PC-3 (cell line): ENCODE measurements around the gene MEPE. TPM values are rescaled to one million over a fixed set of nuclear protein-coding genes. Genes with fewer than 3 reads are reported as not detected.

Experiments
- ATAC-seq: fragments of 200-7000 bp; cut with Tn5 transposase; 2 replicates; pipeline ENCODE4 v1.9.1; 2020; ENCODE audit warnings: mild to moderate bottlenecking, moderate library complexity
- BruUV-seq: library from RNA; stranded (reverse); fragments of 400-500 nt; replicated peaks from 2 replicates; lab custom pipeline; 2021; lab: Mats Ljungman, UMichigan
- CTCF ChIA-PET: fragments of 300-600 bp; sonication (Branson Sonifier 250); formaldehyde crosslinking; loops from one replicate; lab custom pipeline; 2022; ENCODE audit warnings: antibody characterized with exemption; lab: Charles Lee
- POLR2A ChIA-PET: fragments of 300-600 bp; sonication (Branson Sonifier 250); formaldehyde crosslinking; loops from one replicate; lab custom pipeline; 2022; ENCODE audit warnings: antibody characterized with exemption; ENCODE audit not compliant: unreplicated experiment; lab: Charles Lee
- DNase-seq: peaks from one replicate; pipeline ENCODE4 v3.0.0-alpha.2; 2015
- H2AFZ ChIP-seq: fragments of 300-600 bp; sonication (generic); 2 replicates; pipeline ENCODE4 v1.6.0; 2016; ENCODE audit warnings: antibody characterized with exemption, low read length
- H3F3A ChIP-seq: fragments of 300-600 bp; sonication (generic); one replicate; pipeline ENCODE4 v1.6.0; 2017; ENCODE audit warnings: antibody characterized with exemption, low read length, control low read depth, mild to moderate bottlenecking; ENCODE audit not compliant: unreplicated experiment
- H3K27ac ChIP-seq: fragments of 300-600 bp; sonication (generic); 2 replicates; pipeline ENCODE4 v1.5.1; 2016; ENCODE audit warnings: mild to moderate bottlenecking, low read length
- H3K27me3 ChIP-seq: fragments of 300-600 bp; sonication (generic); 2 replicates; pipeline ENCODE4 v1.6.1; 2016; ENCODE audit warnings: low read length, mixed read lengths
- H3K36me3 ChIP-seq: fragments of 300-600 bp; sonication (generic); 2 replicates; pipeline ENCODE4 v1.6.1; 2016; ENCODE audit warnings: low read depth, mixed run types, low read length, mixed read lengths
- H3K4me1 ChIP-seq: fragments of 300-600 bp; sonication (generic); 2 replicates; pipeline ENCODE4 v1.5.1; 2016; ENCODE audit warnings: low read length; ENCODE audit not compliant: insufficient read depth
- H3K4me2 ChIP-seq: fragments of 300-600 bp; sonication (generic); 2 replicates; pipeline ENCODE4 v1.6.0; 2016; ENCODE audit warnings: low read length
- H3K4me3 ChIP-seq: fragments of 300-600 bp; sonication (generic); 2 replicates; pipeline ENCODE4 v1.5.1; 2016; ENCODE audit warnings: mild to moderate bottlenecking, low read length, mixed read lengths
- H3K79me2 ChIP-seq: fragments of 300-600 bp; sonication (generic); 2 replicates; pipeline ENCODE4 v1.6.1; 2017; ENCODE audit warnings: low read length, mixed read lengths
- H3K9ac ChIP-seq: fragments of 300-600 bp; sonication (generic); 2 replicates; pipeline ENCODE4 v1.6.0; 2016; ENCODE audit warnings: mild to moderate bottlenecking, low read length
- H3K9me2 ChIP-seq: fragments of 300-600 bp; sonication (generic); replicated peaks from 2 replicates; pipeline ENCODE4 v1.6.1; 2016; ENCODE audit warnings: mixed run types, low read length, mixed read lengths
- H3K9me3 ChIP-seq: fragments of 300-600 bp; sonication (generic); 2 replicates; pipeline ENCODE4 v1.6.1; 2016; ENCODE audit warnings: low read length, mixed read lengths
- H4K20me1 ChIP-seq: fragments of 300-600 bp; sonication (generic); 2 replicates; pipeline ENCODE4 v1.6.1; 2016; ENCODE audit warnings: low read length, mixed read lengths
- EZH2 ChIP-seq: fragments of 300-600 bp; sonication (generic); IDR thresholded peaks from one replicate; pipeline ENCODE4 v1.6.1; 2017; ENCODE audit warnings: antibody characterized with exemption, mild to moderate bottlenecking, low read length; ENCODE audit not compliant: unreplicated experiment
- EZH2phosphoT487 ChIP-seq: fragments of 300-600 bp; sonication (generic); IDR thresholded peaks from 2 replicates; pipeline ENCODE4 v1.6.1; 2018; ENCODE audit warnings: mild to moderate bottlenecking, antibody characterized with exemption, low read length, borderline replicate concordance
- intact Hi-C: fragments of 100-400 bp; cut with micrococcal nuclease; formaldehyde crosslinking; loops from 2 replicates; pipeline ENCODE4 v1.9.0; 2023
- total RNA-seq: library from RNA; depleted of rRNA; stranded (reverse); fragments of >200 nt; gene quantifications from 2 replicates; pipeline ENCODE4 v1.2.3, GENCODE V29; 2014
- TF ChIP-seq, protein P1 (sequence below): fragments of 300-600 bp; sonication (generic); conservative IDR thresholded peaks from 2 replicates; pipeline ENCODE4 v1.5.1; 2017; ENCODE audit warnings: antibody characterized with exemption, low read depth, mild to moderate bottlenecking, low read length

Gene MEPE
- total RNA-seq, 1 experiment from 2014 or later: not detected

- POLR2A ChIA-PET: no interaction called here
- no peaks in the 10 kb centered on the region for H3K79me2 ChIP-seq
- H3K9me2 ChIP-seq: no peaks in the 10 kb centered on the region
- peak; percentile 81 for ATAC-seq
- peaks cover 12% of the 10 kb centered on the region for H3K4me1 ChIP-seq
- H3K27ac ChIP-seq: peak overlapping the region; percentile 65
- no peak overlapping the region for H3K4me3 ChIP-seq
- H3K9me3 ChIP-seq: no peaks in the 10 kb centered on the region
- intact Hi-C loops: no loop called here
- peak overlapping the region; percentile 68 for H3K9ac ChIP-seq
- no TSS peak for BruUV-seq
- H3K27me3 ChIP-seq: no peaks in the 10 kb centered on the region
- H3K36me3 ChIP-seq: no peaks in the 10 kb centered on the region
- H4K20me1 ChIP-seq: no peaks in the 10 kb centered on the region
- H2AFZ ChIP-seq: peak overlapping the region; percentile 79
- DNase-seq: peak; percentile 82
- H3K4me2 ChIP-seq: 0 out of 2 replicates have a peak overlapping the region, but pooled peaks have one; percentile 29
- CTCF ChIA-PET: no interaction called here
- no peaks in the 10 kb centered on the region for H3F3A ChIP-seq
- TF ChIP-seq EZH2: no peak
- no peak for TF ChIP-seq EZH2phosphoT487
- TF ChIP-seq, protein P1, sequence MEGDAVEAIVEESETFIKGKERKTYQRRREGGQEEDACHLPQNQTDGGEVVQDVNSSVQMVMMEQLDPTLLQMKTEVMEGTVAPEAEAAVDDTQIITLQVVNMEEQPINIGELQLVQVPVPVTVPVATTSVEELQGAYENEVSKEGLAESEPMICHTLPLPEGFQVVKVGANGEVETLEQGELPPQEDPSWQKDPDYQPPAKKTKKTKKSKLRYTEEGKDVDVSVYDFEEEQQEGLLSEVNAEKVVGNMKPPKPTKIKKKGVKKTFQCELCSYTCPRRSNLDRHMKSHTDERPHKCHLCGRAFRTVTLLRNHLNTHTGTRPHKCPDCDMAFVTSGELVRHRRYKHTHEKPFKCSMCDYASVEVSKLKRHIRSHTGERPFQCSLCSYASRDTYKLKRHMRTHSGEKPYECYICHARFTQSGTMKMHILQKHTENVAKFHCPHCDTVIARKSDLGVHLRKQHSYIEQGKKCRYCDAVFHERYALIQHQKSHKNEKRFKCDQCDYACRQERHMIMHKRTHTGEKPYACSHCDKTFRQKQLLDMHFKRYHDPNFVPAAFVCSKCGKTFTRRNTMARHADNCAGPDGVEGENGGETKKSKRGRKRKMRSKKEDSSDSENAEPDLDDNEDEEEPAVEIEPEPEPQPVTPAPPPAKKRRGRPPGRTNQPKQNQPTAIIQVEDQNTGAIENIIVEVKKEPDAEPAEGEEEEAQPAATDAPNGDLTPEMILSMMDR: no peak
Observed at GRCh38 chr4:87819281-87819919, 13.4 kb upstream of the MEPE start.

DNA sequence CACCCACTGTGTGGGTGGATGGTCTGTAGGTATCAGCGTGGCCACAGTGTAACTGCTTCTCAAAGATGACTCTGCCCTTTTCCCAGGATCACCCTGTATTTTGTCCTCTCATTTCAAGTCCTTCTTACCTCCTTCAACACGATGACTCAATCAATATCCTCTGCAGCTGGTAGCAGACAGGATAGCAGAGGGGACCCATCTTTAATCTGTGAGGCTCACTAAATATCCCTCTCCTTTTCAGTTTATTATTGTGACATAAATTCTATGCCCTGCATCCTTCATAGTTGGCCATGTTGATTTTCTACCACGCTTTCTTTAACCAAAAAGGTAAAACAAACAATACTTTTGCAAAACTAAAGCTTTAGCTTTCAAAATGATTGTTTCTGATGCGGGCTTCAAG, 9.6 kb upstream of the MEPE start:
- H3K4me3 ChIP-seq: no peak overlapping the region
- H3K4me2 ChIP-seq: no peak overlapping the region
- H3K4me1 ChIP-seq: peaks cover 12% of the 10 kb centered on the region
- H3K27ac ChIP-seq: no peak overlapping the region
- DNase-seq: no peak
- no peaks in the 10 kb centered on the region for H4K20me1 ChIP-seq
- H3K9me3 ChIP-seq: no peaks in the 10 kb centered on the region
- CTCF ChIA-PET: interaction anchor here (0.6 kb wide), 1 partner anchor 17 kb away, joined by 3 read pairs; no protein-coding TSS in a partner anchor
- no peak for TF ChIP-seq EZH2
- BruUV-seq: no TSS peak
- intact Hi-C loops: no loop called here
- H3K9ac ChIP-seq: no peak overlapping the region
- H3F3A ChIP-seq: no peaks in the 10 kb centered on the region
- H3K27me3 ChIP-seq: no peaks in the 10 kb centered on the region
- no peaks in the 10 kb centered on the region for H3K9me2 ChIP-seq
- no peaks in the 10 kb centered on the region for H3K36me3 ChIP-seq
- H3K79me2 ChIP-seq: no peaks in the 10 kb centered on the region
- ATAC-seq: no peak
- POLR2A ChIA-PET: no interaction called here
- H2AFZ ChIP-seq: no peak overlapping the region

DNA sequence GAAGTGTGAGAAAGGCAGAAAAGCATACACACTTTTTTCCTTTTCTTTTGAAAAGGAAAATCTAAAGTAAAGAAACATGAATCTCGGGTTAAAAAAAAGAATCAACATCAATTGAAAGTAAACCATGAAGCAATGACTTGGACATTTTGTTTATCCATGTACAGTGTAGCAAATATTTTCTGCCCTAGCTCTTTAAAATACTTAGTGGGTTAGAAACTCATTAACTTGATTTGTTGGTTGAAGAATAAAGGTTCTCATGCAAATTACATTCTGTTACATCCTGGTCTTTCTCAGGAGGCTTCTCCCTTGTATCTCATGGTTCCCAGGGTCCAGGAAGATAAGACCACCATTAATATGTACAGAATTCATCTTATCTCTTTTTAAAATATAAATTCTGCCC, 9.0 kb upstream of the MEPE start:
- CTCF ChIA-PET: interaction anchor here (0.6 kb wide), 1 partner anchor 16 kb away, joined by 3 read pairs; no protein-coding TSS in a partner anchor
- DNase-seq: no peak
- intact Hi-C loops: no loop called here
- no peak overlapping the region for H3K27ac ChIP-seq
- no peaks in the 10 kb centered on the region for H3K27me3 ChIP-seq
- no peaks in the 10 kb centered on the region for H3K79me2 ChIP-seq
- no peaks in the 10 kb centered on the region for H4K20me1 ChIP-seq
- no peaks in the 10 kb centered on the region for H3K9me2 ChIP-seq
- BruUV-seq: no TSS peak
- POLR2A ChIA-PET: no interaction called here
- H3K9me3 ChIP-seq: no peaks in the 10 kb centered on the region
- ATAC-seq: no peak
- no peak overlapping the region for H3K9ac ChIP-seq
- H2AFZ ChIP-seq: no peak overlapping the region
- no peak overlapping the region for H3K4me3 ChIP-seq
- H3K4me1 ChIP-seq: peaks cover 12% of the 10 kb centered on the region
- no peaks in the 10 kb centered on the region for H3K36me3 ChIP-seq
- H3K4me2 ChIP-seq: no peak overlapping the region
- H3F3A ChIP-seq: no peaks in the 10 kb centered on the region
- TF ChIP-seq EZH2: no peak
- TF ChIP-seq, protein P1: no peak
- TF ChIP-seq EZH2phosphoT487: no peak
